Measurements from ENCODE around the gene BCOR.

BCOR gene

DNA sequence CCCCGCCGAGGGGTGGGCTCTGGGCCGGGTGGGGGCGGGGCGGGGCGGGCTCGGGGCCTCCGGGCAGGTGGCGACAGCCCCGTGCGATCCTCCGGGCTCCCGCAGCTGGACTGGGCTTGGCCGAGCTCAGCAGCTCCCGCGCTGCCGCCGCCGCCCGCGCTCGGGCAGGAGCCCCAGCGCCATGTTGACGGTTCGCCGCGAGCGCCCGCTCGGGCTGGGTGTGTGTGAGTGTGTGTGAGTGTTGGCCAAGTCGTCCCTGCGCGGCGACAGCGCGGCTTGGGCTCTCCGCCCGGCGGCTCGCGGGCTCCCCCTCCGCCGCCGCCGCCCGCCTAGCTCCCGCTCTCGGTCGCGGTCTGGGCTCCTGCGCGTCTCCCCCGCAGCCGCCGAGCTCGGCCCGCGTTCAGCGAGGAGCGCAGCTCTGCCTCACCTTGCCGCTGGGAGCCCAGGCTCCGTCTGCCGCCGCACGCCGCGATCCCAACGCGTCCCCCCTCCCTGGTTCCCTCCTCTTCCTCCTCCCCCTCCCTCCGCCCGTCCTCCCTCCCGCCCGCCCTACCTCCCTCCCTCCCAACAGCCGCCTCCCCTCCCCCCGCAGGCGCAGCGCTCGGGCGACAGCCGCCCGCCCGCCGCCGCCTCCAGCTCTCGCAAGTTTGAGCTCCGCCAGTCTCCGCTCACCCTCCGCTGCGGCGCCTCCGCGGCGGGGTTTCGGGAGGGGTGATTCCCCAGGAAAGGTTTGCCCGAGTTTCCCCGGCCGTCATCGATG, at the start of gene BCOR:
Gene BCOR, minus strand, starts transcription at position 455 of the 760 bp plus-strand sequence. CDS start 20,029 bp downstream, outside the sequence.
- no peak for DNase-seq

DNA sequence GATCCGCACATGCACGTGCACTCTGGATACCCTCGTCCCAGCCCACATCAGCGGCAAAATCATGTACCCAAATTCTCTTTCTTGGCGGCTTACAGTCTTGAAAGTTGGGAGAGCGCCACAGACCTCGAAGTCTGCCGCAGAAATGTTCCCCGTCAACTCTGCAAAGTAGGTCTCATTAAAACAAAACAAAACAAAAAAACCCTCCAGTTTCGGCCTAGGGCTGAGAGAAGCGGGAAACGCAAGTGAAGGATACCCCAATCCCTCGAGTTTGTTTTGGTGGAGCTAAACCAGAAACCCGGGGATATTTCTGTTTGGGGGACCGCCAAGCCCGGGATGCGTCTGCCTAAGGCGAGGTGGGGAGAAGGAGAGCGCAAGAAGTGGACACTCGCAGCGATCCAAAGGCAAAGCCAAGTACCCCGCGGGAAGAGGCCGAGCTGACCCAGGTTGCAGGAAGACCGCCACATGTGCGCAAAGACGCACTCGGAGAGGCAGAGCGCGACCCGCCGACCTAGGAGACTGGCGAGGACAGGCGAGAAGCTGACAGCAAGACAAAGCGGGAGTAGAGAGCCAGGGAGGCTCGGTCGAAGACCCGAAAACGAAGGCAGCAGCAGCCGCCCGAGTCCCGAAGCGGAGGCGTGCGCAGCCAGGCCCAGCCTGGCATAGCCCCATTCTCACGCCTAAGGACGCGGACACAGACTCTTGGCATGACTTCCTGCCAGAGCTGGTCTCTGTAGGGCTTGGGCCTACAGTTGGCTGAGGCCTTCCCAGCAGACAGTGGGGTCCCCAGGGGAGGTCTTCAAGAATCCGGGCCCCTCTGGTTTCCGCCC, 49.6 kb upstream of the BCOR start:
- peak; percentile 1 for DNase-seq

DNA sequence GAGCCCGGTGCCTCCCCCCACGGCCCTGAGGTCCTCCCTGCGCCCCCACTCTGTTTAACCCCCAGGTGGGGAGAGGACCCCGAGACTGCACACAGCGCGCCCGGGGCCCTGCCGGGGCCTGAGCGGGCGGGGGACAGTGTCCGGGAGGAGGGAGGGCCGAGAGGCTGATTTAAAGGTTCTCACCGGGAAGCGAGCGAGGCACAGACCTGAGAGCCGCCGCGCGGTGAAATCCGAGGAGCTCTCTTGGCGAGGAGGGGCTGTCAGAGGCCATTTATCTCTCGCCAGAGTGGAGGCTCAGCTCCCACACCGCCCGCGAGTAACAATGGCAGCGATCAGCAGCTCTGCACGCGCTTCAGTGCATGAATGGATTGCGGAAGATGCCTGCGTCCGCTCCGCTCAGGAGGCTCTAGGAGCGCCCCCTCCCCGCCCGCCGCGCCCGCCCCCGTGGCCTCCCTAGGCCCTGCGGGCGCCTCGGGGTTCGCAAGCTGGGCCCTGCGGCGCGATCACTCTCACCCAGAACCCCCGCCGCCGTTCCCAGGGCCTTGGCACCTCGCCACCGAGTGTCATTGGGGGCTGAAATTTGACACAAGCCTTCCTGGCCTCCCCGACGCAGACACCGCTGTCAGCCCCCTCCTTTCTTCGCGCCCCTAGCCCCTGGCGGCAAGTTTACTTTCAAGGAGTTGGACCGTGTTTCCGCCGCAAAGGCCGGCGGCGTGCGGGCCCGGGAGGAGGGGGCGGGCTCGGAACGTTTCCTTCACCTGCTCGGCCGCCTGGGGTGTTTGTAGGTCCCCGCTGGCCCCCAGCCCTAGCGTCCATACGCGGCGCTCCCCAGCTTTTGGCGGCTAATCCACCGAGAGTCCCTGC, 48.7 kb upstream of the BCOR start:
- peak; percentile 20 for DNase-seq

DNA sequence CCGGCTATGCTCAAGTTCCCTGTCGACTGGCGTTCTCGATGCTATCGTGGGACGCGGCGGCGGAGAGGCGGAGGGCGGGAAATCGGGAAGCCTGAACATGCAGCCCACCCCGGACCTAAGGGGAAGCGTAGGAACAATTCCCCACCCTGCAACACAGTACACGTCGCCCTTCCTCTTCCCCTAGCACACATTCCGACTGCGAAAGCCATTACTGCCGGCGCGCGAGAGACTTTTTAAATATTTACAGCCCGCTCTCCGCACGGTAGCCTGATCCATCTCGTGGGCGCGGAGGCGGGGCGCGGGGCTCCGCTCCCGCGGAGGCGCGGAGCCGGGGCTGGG, 48.1 kb upstream of the BCOR start:
- DNase-seq, result no peak

DNA sequence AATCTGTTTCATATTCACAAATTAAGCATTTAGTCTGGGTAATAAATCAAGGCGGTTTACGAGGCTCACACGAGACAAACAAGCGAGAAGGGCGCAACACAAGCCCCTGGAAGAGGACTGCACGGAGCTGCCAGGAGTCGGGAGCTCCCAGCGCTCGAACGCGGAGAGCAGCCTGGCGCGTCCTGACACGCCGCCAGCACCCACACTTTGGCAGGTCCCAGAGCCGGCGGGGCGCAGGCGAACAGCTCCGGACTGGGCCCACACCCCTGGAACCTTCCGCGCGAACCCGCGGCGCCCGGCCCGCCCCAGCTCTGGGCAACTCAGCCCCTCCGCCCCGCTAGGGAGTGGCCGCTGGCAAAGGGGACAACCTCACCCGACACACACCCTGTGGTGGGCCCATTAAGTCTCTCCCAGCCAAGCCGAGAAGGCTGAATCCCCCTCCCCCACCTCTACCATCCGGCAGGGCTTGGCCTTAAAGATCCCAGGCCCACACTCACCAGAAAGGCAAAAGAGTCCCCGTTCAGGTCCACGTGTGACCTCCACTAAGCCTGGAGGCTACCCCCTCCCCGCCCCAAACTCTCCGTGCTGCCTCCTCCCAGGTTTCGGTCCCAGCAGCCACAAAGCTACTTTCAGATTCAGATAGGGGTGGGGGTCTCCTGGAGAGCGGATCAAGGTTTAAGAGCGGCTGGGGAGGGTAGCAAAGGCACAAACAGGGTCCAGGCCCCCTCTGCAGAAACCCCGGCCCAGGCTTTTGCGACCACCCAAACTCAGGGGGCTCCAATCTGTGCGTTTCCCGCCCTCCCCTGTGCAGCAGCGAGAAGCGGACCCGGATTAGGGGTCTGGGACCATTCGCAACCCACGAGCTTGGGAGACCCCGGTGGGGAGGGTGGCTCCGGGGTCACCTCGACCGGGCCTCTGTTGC, 47.5 kb upstream of the BCOR start:
- no peak for DNase-seq

DNA sequence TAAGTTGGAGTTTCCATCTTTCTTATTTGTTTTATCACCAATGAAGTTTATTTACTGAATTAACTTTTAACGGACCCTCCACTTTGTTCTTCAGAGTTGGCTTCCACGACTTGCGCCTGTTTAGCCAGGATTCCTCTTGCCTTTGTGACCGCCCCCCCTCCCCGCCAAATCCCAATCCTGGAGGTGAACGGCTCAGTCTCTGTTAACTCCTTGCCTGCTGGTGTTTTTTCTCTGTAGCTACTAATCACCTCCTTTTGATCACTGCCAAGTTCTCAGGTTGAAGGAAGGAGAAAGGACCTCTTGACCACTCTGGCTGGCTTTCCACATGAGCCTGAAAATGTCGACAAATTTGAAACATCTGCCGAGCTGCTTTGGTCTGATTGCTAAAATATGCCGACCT, 46.8 kb upstream of the BCOR start:
- no peak for DNase-seq

DNA sequence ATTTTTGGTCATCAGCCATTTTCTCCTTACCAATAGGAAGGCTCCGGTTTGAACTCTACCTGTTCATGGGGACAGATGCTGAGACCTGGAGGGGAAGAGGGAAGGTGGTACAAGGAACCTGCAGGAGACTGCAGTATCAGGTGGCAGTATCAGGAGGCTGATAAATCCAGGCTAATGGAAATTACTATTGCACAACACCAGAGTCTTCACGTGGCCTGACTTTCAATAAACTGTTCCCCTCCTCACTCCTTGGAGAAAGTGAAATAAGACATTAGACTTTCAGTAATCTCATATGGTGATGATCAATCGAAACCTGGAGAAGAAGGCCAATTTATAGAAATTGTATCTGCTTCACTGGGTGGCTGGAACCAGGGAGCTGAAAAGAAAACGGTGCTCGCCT, 46.2 kb upstream of the BCOR start:
- DNase-seq, result no peak

DNA sequence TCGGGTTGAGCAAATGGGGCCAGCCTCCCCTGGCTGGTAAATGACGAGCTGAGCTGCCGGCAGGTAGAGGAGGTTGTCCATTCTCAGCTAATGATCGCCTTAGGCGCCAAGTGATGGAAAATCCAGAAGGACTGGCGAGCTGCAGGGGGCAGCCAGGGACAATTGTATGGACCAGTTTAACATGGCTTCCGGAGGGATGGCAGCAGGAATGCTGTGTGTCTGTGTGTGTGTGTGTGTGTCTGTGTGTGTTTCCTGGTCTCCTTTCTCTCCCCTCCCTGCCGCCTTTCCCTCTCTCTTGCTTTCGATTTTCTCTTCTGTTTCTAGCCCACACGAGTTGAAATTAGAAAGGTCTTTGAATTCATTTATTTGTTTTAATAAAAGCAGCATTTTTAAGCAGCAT, 45.2 kb upstream of the BCOR start:
- no peak for DNase-seq

DNA sequence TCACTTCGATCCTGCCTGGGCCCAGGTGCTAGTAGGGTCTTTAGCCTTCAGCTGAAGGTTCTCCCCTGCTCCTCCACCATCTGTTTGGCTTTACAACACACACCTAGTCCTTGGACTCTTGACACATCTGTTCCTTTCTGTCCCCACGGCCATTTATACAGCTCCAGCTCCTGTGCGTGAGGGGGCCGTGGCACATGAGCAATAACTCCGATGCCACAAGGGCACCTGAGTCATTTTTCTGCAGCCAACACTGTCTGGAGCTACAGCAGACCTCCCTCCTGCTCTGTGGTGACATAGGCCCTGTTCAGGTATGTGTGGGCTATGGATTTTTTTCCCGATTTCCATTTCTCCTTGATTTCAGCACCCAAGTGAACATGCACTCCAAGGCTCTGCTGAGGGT, 44.7 kb upstream of the BCOR start:
- no peak for DNase-seq

DNA sequence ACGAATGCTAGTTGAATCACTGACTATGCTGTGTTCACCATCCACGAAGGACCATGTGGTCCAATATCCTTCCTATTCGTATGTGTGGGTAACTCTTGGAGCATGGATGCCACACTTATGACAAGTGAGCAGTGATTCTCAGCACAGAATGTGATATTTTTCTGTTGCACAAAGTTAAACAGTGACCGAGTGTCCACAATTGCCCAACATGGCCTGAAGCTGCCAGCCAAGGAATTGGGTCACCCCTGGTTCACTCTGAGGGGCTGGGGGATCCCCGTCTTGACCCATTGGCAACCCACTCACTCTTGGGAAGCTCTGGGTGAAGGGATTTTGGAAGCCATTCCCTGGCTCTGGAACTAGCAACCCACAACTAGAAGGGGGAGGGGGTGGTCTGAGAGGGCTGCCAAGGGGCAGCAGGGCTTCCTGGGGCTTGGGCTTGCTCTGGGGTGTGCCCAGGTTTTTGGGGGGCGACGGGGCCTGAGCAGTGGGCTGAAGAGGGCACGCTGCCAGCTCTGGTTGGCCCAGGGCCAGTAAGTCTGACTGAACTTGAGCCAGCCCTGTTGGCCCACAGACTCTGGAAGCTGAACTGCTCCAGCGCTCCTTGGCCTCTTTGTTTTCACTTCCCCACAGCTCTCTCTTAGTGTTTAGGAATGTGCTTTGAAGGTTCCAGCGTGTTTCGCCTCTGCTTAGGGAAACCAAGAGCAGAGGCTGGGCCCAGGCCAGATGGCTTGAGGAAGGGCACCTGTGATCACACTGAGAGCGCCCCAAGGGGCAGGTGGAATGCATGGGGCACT, 43.1 kb upstream of the BCOR start:
- no peak for DNase-seq

DNA sequence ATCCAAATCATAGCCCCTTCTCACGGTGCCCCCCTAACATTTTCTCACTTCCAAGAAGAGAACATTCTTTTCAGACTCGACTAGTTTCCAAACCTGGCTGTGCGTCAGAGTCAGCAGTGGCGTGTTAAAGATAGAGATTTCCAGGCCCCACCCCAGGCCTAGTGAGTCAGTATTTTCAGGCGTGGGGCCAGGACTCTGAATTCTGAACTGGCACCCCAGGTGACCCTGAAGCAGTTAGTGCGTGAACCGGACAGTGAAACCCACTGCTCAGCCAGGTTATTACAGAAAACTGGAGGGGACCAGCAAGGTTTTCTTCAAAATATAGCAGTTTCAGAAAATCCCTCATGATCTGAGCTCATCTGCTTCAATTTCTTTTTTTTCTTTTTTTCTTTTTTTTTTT, 35.0 kb upstream of the BCOR start:
- no peak for DNase-seq

DNA sequence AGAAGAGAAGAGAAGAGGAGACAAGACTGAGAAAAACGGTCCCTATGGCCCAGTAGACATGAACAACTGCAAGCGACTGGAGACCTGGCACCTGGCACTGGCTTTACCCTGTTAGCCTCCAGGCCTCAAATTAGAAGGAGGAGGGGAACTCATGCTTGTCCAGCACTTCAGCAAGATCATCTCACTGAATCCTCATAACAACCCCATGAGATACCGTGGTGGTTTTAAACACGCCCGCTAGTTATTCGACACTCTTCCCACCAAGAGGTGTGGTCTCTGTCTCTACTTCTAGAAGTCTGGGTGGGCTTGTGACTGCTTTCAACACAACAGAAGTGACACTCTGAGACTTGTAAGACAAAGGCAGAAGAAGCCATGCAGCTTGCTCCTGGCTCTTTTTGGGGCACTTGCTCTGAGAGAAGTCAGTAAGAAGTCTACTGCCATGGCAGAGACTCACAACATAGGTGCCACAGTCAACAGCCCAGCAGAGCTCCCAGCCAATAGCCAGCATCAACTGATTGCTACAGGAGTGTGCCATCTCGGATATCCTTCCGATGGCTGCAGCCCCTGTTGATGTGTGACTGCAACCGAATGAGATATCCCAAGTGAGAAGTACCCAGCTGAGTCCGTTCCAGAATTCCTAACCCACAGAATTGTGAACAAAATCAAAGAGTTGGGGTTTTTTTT, 34.0 kb upstream of the BCOR start:
- DNase-seq, result no peak

DNA sequence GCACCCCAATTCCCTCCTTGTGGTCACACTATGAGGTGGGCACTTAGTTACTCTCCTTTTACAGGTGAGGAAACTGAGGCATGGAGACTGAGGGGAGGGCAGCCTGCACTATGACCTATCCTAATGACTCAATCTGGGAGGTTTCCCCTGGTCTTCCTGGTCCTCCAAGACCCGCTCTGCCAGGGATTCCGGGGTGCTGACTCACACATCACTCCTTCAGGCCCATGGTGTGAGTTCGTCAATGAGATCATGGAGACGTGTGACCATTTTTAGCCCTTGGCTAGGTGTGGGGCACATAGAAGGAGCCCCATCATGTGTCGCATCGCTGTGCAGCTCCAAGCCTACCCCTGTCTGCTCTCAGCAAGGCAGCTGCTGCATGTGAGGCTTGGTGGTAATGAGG, 32.4 kb upstream of the BCOR start:
- no peak for DNase-seq

DNA sequence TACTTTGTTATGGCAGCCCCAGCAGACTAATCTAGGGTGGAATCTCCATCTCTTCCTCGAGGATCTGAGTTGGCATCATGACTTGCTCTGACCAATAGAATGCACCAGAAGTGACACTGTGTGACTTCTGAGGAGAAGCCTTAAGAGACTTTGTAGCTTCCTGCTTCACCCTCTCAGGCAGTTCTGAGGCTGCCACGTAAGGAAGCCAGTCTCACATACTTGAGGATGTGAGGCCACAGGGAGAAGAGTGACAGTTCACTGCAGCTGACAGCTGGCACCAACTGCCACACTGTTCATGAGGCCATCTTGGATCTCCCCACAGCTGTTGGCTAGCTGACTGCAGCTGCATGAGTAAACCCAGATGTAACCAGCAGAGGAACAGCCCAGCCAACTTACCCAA, 29.3 kb upstream of the BCOR start:
- peak; percentile 78 for DNase-seq

DNA sequence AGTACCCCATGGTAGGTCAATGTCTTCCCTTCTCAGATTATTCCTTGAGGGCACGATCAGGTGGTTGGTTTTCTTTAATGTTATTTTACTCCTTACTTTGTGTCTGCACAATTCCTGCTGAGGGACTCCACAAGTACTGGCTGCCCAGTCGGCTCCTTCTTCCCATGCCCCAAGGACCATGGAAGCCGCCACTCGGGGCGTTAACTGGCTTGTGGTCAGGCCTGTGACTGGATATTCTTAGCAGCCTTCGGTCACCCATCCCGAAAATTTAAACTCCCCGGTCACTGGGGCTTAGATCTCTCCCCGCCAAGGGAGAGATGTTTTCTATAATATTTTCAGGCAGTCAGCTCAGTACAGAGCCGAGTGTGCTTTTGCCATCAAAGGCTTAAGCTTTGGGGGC, 24.7 kb upstream of the BCOR start:
- DNase-seq, result no peak

DNA sequence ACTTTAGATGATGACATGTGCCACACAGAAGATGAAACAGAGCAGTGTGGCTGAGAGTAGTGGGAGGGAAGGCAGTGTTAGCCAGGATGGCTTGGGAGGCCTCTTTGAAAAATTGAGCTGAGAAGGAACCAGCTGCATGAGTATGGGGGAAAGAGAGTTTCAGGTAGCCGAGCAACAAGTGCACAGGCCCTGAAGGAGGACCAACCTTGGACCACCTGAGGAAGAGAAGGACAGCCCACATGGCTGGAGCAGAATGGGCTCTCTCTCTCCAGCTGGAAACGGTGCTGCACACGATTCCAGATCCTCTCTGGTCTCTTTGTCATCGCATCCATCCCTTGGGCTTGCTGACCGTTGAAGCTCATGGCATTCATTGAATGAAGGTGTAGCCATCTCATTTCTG, 23.9 kb upstream of the BCOR start:
- no peak for DNase-seq

DNA sequence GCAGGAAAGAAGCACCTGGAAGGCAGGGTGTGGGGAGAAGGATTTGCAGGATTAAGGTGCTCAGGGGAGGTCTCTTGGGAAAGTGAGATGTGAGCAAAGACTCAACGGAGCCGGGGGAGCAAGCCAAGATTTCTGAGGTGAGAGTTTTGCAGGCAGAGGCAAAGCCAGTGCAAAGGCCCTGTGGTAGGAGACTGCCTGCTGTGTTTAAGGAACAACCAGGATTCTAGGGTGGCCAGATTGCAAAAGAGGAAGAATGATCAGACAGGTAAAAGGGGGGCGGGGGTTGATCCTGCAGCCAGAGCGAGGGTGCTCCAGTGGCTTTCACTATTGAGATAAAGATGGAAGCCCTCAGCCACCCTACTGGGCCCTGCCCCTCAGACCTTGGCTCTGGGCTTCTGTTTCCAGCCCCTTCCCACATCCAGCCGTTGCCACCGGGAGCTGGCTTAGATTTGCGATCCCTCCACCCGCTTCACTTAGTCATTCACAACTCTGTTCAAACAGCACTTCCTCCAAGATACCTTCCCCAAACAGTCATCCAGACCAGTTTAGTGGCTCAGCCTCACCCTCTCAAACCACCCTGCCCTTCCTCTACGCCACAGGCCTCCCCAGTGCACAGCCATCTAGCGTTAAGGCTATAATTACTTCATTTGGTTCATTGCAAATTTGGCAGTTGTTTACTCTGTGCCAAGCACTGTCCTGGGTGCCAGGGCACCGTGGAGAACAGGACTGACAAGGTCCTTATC, 23.3 kb upstream of the BCOR start:
- no peak for DNase-seq

DNA sequence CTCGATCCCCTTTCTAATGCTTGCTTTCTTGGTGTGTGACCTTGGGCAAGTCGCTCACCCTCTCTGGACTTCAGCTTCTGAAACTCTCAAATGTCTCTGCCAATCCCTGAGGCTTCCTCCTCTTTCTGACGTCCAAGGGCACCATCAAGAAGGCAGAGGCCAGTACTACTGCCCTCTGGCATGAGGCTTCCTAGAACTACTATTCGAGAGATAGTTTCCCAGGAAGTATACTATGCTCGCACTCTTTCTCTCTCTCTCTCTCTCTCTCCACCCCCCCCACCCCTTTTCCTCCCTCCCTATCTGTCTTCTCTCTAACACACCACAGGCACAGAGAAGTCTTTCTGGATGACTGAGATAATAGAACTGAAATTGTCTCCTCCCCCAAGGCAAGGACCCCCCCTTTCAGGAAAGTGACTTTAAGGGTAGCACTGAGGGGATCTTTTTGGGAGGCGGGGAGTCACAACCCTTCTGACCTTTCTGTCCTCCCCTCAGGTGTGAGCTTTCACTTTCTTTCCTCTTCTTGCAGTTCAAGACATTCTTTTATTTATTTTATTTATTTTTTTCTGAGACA, 20.0 kb upstream of the BCOR start:
- DNase-seq, result no peak

DNA sequence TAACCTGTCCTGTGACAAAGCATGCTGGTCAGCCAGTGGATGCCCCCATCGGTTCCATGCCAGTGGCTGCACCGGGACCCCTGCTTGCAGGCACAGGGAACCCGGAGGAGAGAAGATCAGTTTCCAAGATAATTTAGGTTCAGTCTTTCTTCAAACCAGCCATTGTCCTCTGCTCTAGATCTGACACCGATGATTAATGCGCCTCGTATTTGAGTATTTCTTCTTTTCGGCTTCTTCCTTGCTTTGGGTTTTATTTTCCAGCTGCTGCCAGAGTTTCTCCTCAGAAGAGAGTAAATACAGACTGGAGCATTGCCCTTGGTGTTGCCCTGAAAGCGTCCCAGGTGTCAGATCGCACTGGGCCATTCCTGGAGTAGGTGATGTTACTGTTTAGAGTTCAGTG, 19.2 kb upstream of the BCOR start:
- DNase-seq, result no peak

DNA sequence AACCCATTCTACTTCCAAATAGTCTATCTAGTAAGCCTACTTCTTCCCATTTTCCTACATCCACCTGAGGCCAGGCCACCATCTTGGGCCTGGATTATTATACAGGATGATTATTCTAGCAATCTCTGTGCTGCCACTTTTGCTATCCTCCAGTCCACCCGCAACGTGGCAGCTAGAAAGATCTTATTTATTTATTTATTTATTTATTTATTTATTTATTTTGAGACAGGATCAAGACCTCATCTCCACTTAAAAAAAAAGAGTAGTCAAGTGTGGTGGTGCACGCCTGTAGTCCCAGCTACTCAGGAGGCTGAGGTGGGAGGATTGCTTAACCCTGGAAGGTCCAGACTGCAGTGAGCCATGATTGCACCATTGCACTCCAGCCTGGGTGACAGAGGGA, 15.2 kb upstream of the BCOR start:
- no peak for DNase-seq
